Erythroblast (primary cell): ENCODE results near the gene ZNF132.
A peak's percentile ranks its signal among the peaks of the same experiment; 100 is the strongest.
"Not testable (repeated sequence)": the region's sequence is repeated elsewhere in the genome, so short reads cannot be mapped to it uniquely, and the experiment has no call there.

Source experiments
- DNase-seq, 2 experiments: peaks; one replicate each; lab custom pipeline; 2025; lab: John Stamatoyannopoulos, UW
- GATA1 ChIP-seq: IDR thresholded peaks from 2 replicates; pipeline ENCODE4 v1.6.1; 2011; ENCODE audit warnings: low read depth, mild to moderate bottlenecking, control low read depth, low read length, moderate library complexity
- POLR2A ChIP-seq: IDR thresholded peaks from 2 replicates; pipeline ENCODE4 v1.6.1; 2011; ENCODE audit warnings: mild to moderate bottlenecking, low read length

ZNF132 gene

GRCh38 chr19:58474997-58475713 is 35.2 kb upstream of the ZNF132 start:
- TF ChIP-seq GATA1 = no peak
- TF ChIP-seq POLR2A = no peak
- DNase-seq = no peak

- no peak for DNase-seq
- TF ChIP-seq POLR2A (no peak), GATA1 (no peak)
Observed at GRCh38 chr19:58474291-58474996, 34.5 kb upstream of the ZNF132 start.

- no peak for DNase-seq
- TF ChIP-seq GATA1 (no peak), POLR2A (peak; percentile 25)
Observed at GRCh38 chr19:58473775-58474174, 33.8 kb upstream of the ZNF132 start.

GRCh38 chr19:58471736-58472135 is 31.8 kb upstream of the ZNF132 start:
- no peak for DNase-seq
- TF ChIP-seq GATA1 (no peak), POLR2A (no peak)

GRCh38 chr19:58470837-58471543 is 31.0 kb upstream of the ZNF132 start:
- DNase-seq = not testable (repeated sequence)

- no peak for TF ChIP-seq GATA1
- TF ChIP-seq POLR2A = no peak
Observed at GRCh38 chr19:58469241-58470013, 29.5 kb upstream of the ZNF132 start.

GRCh38 chr19:58468216-58468839 is 28.4 kb upstream of the ZNF132 start:
- DNase-seq = no peak
- no peak for TF ChIP-seq POLR2A
- no peak for TF ChIP-seq GATA1

More at GRCh38 chr19:58469241-58470013, 29.5 kb upstream of the ZNF132 start:
- no peak for DNase-seq

- TF ChIP-seq POLR2A = peak; percentile 80
- no peak for TF ChIP-seq GATA1
- DNase-seq = peak; percentile 97 to 98
Observed at GRCh38 chr19:58466760-58467589, 27.0 kb upstream of the ZNF132 start, which contains the start of gene ZNF324. Gene ZNF324, plus strand, starts transcription at chr19:58467080. Its CDS starts 2,106 bp downstream, at chr19:58469186.

GRCh38 chr19:58466089-58466759 is 26.3 kb upstream of the ZNF132 start:
- TF ChIP-seq GATA1 (no peak), POLR2A (no peak)
- DNase-seq = no peak

- no peak for DNase-seq
- no peak for TF ChIP-seq POLR2A
- TF ChIP-seq GATA1 = no peak
Observed at GRCh38 chr19:58460039-58460438, 20.1 kb upstream of the ZNF132 start.

- TF ChIP-seq POLR2A (no peak), GATA1 (no peak)
Observed at GRCh38 chr19:58456111-58456510, 16.2 kb upstream of the ZNF132 start.

GRCh38 chr19:58455306-58455705 is 15.4 kb upstream of the ZNF132 start:
- TF ChIP-seq GATA1 (no peak), POLR2A (no peak)
- DNase-seq = no peak

More at GRCh38 chr19:58456111-58456510, 16.2 kb upstream of the ZNF132 start:
- DNase-seq = no peak
